IMR-90 (cell line): Measurements from ENCODE around the gene C1QTNF3. TPM values are rescaled to one million over a fixed set of nuclear protein-coding genes. Genes with fewer than 3 reads are reported as not detected.

ENCODE experiments used
- ATAC-seq: fragments of 200-7000 bp; cut with Tn5 transposase; 2 replicates; pipeline ENCODE4 v1.9.1; 2020; ENCODE audit warnings: low read depth, mild to moderate bottlenecking, moderate library complexity
- BruUV-seq: library from RNA; stranded (reverse); fragments of 400-500 nt; replicated peaks from 2 replicates; lab custom pipeline; 2021; lab: Mats Ljungman, UMichigan
- CTCF ChIA-PET: fragments of 300-600 bp; formaldehyde crosslinking; extraction: SDS; loops from one replicate; lab custom pipeline; 2021; ENCODE audit warnings: antibody characterized with exemption; lab: Yijun Ruan, JAX
- POLR2A ChIA-PET: fragments of 300-600 bp; sonication (Branson Sonifier 250); formaldehyde crosslinking; loops from one replicate; lab custom pipeline; 2022; ENCODE audit warnings: antibody characterized with exemption; ENCODE audit not compliant: unreplicated experiment; lab: Charles Lee
- DNase-seq: peaks from one replicate; pipeline ENCODE4 v3.0.0; 2013
- H2AFZ ChIP-seq: replicated peaks from 2 replicates; pipeline ENCODE3; 2013; ENCODE audit warnings: low read length, mild to moderate bottlenecking; ENCODE audit not compliant: poor library complexity
- H2AK5ac ChIP-seq: 2 replicates; pipeline ENCODE4 v1.6.1; 2013; ENCODE audit warnings: low read depth, low read length, inconsistent platforms
- H2AK9ac ChIP-seq: replicated peaks from 2 replicates; pipeline ENCODE3; 2013; ENCODE audit warnings: mild to moderate bottlenecking, low read depth, low read length, moderate library complexity; ENCODE audit not compliant: poor library complexity
- H2BK120ac ChIP-seq: 2 replicates; pipeline ENCODE4 v1.6.1; 2013; ENCODE audit warnings: low read depth, low read length, inconsistent platforms
- H2BK15ac ChIP-seq: 3 replicates; pipeline ENCODE4 v1.6.1; 2013; ENCODE audit warnings: low read depth, low read length, inconsistent platforms
- H2BK20ac ChIP-seq: 2 replicates; pipeline ENCODE4 v1.6.1; 2013; ENCODE audit warnings: low read depth, mild to moderate bottlenecking, inconsistent platforms, low read length, moderate library complexity
- H2BK5ac ChIP-seq: 2 replicates; pipeline ENCODE4 v1.6.1; 2013; ENCODE audit warnings: mild to moderate bottlenecking, low read depth, low read length, inconsistent platforms; ENCODE audit not compliant: poor library complexity, severe bottlenecking
- H3K14ac ChIP-seq: replicated peaks from 2 replicates; pipeline ENCODE4 v1.6.1; 2013; ENCODE audit warnings: low read depth, low read length, inconsistent platforms
- H3K18ac ChIP-seq: 2 replicates; pipeline ENCODE4 v1.6.1; 2013; ENCODE audit warnings: low read depth, low read length, control low read depth
- H3K23ac ChIP-seq: 2 replicates; pipeline ENCODE4 v1.6.1; 2013; ENCODE audit warnings: low read depth, low read length, inconsistent platforms
- H3K27ac ChIP-seq: 2 replicates; pipeline ENCODE4 v1.5.1; 2013; ENCODE audit warnings: mild to moderate bottlenecking, control low read depth, low read length; ENCODE audit not compliant: insufficient read depth
- H3K27me3 ChIP-seq: 2 replicates; pipeline ENCODE4 v1.6.1; 2013; ENCODE audit warnings: low read length; ENCODE audit not compliant: control insufficient read depth, insufficient read depth
- H3K36me3 ChIP-seq: 2 replicates; pipeline ENCODE4 v1.6.1; 2013; ENCODE audit warnings: low read length, mixed read lengths; ENCODE audit not compliant: control insufficient read depth, insufficient read depth
- H3K4ac ChIP-seq: 2 replicates; pipeline ENCODE4 v1.6.1; 2013; ENCODE audit warnings: low read depth, low read length, inconsistent platforms
- H3K4me1 ChIP-seq: 2 replicates; pipeline ENCODE4 v1.6.1; 2013; ENCODE audit warnings: low read length, mixed read lengths; ENCODE audit not compliant: control insufficient read depth, insufficient read depth
- H3K4me2 ChIP-seq: 2 replicates; pipeline ENCODE4 v1.6.1; 2013; ENCODE audit warnings: low read depth, mild to moderate bottlenecking, control low read depth, low read length, moderate library complexity
- H3K4me3 ChIP-seq: 2 replicates; pipeline ENCODE4 v1.5.1; 2013; ENCODE audit warnings: low read depth, mild to moderate bottlenecking, control low read depth, low read length, moderate library complexity; ENCODE audit not compliant: insufficient read depth
- H3K56ac ChIP-seq: 2 replicates; pipeline ENCODE4 v1.6.1; 2013; ENCODE audit warnings: low read length, inconsistent platforms; ENCODE audit not compliant: insufficient read depth; ENCODE audit errors: extremely low read depth
- H3K79me1 ChIP-seq, 2 experiments: 2 replicates each; pipeline ENCODE4 v1.6.1; 2013; ENCODE audit warnings: low read length in 2 of 2, inconsistent platforms in 1 of 2, low read depth in 1 of 2
- H3K9ac ChIP-seq: 2 replicates; pipeline ENCODE4 v1.6.1; 2013; ENCODE audit warnings: low read depth, low read length, control low read depth
- H3K9me1 ChIP-seq: 2 replicates; pipeline ENCODE4 v1.6.1; 2013; ENCODE audit warnings: low read length, inconsistent platforms; ENCODE audit not compliant: insufficient read depth
- H3K9me3 ChIP-seq: 2 replicates; pipeline ENCODE4 v1.6.1; 2013; ENCODE audit warnings: low read length; ENCODE audit not compliant: control insufficient read depth, insufficient read depth
- H4K20me1 ChIP-seq: 2 replicates; pipeline ENCODE4 v1.6.1; 2013; ENCODE audit warnings: low read length, inconsistent platforms; ENCODE audit not compliant: insufficient read depth
- H4K5ac ChIP-seq: 2 replicates; pipeline ENCODE4 v1.6.1; 2013; ENCODE audit warnings: mild to moderate bottlenecking, low read depth, low read length, control low read depth
- H4K8ac ChIP-seq, 2 experiments: 2 replicates each; pipeline ENCODE4 v1.6.1; 2013; ENCODE audit warnings: low read depth in 2 of 2, low read length in 2 of 2, control low read depth in 1 of 2, inconsistent platforms in 1 of 2
- H4K91ac ChIP-seq: 2 replicates; pipeline ENCODE4 v1.6.1; 2013; ENCODE audit warnings: low read depth, low read length, inconsistent platforms; ENCODE audit not compliant: insufficient read depth
- CEBPB ChIP-seq: IDR thresholded peaks from 2 replicates; pipeline ENCODE4 v1.6.1; 2012; ENCODE audit warnings: low read depth, low read length, improper control_type of control experiment
- CTCF ChIP-seq: conservative IDR thresholded peaks from 2 replicates; pipeline ENCODE4 v1.5.1; 2012; ENCODE audit warnings: mild to moderate bottlenecking, low read depth, low read length, improper control_type of control experiment
- FOS ChIP-seq: fragments of 150-350 bp; IDR thresholded peaks from 2 replicates; pipeline ENCODE4 v1.6.1; 2016; ENCODE audit warnings: low read depth, low read length
- MXI1 ChIP-seq: IDR thresholded peaks from 2 replicates; pipeline ENCODE4 v1.6.1; 2012; ENCODE audit warnings: low read depth, mild to moderate bottlenecking, low read length, moderate library complexity, borderline replicate concordance
- NFE2L2 ChIP-seq: fragments of 150-350 bp; IDR thresholded peaks from 2 replicates; pipeline ENCODE4 v1.6.1; 2016; ENCODE audit warnings: low read depth, mild to moderate bottlenecking, low read length
- POLR2A ChIP-seq: IDR thresholded peaks from 2 replicates; pipeline ENCODE4 v1.6.1; 2012; ENCODE audit warnings: mild to moderate bottlenecking, low read depth, low read length
- RAD21 ChIP-seq: IDR thresholded peaks from 2 replicates; pipeline ENCODE4 v1.6.1; 2012; ENCODE audit warnings: low read length, improper control_type of control experiment
- RCOR1 ChIP-seq: IDR thresholded peaks from 2 replicates; pipeline ENCODE4 v1.6.1; 2012; ENCODE audit warnings: mild to moderate bottlenecking, low read length, improper control_type of control experiment; ENCODE audit not compliant: insufficient replicate concordance
- RFX5 ChIP-seq: IDR thresholded peaks from 2 replicates; pipeline ENCODE4 v1.8.0; 2012; ENCODE audit warnings: low read depth, mild to moderate bottlenecking, low read length, moderate library complexity
- WGBS, 2 experiments: methylation state at CpG; one replicate each; pipeline versions ENCODE4 v1.1.5 to v1.1.7; 2013; ENCODE audit warnings: missing lambda C conversion rate in 2 of 2; ENCODE audit not compliant: insufficient read length in 1 of 2; ENCODE audit errors: extremely low coverage in 2 of 2; 5-methylcytosine and 5-hydroxymethylcytosine counted together
- dilution Hi-C: fragments of 300-500 bp; cut with HindIII; formaldehyde crosslinking; loops from one replicate; pipeline ENCODE4 v1.14.3; 2018; ENCODE audit warnings: low sequenced_read_pairs; ENCODE audit not compliant: unreplicated experiment
- in situ Hi-C: fragments of 300-500 bp; cut with MboI; formaldehyde crosslinking; loops from 3 replicates; pipeline ENCODE4 v1.14.3; 2019; ENCODE audit warnings: low sequenced_read_pairs, inconsistent platforms, mixed read lengths
- intact Hi-C: fragments of 100-400 bp; cut with micrococcal nuclease; formaldehyde crosslinking; loops from 2 replicates; pipeline ENCODE4 v1.10.0; 2022
- polyA plus RNA-seq, 3 experiments: library from polyadenylated mRNA; depleted of rRNA; stranded (reverse); fragments of >200 nt; gene quantifications; 2 replicates each; pipeline ENCODE4 v1.2.3, GENCODE V29; 2012; ENCODE audit warnings: low replicate concordance in 1 of 3
- total RNA-seq: library from RNA; depleted of rRNA; stranded (reverse); fragments of >200 nt; gene quantifications from 2 replicates; pipeline ENCODE4 v1.2.3, GENCODE V29; 2012

The C1QTNF3 gene
- total and polyA plus RNA-seq, 2 of the 4 experiments (the other 2 are of a cell fraction), result 1.0 to 1.4 TPM

DNA sequence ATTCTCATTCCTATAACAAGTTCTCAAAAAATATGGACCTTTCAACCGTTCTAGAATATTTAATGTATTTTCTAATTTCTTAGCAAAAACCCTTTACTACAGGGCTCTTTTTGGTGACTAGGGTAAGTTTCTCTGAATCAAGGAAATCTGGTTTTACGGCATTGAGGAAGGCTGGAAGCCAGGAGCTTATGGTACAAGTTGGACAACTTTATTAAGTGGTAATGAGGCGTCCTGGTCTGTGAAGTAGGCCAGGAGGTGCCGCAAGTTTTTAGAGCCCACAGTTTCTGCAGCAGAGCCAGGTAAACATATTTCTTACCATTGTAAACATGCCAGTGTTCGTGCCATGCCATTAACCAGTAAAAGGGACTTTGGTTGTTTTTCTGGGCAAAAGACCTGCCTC, 14.6 kb upstream of the C1QTNF3 start:
- Histone ChIP-seq H3K79me1 (no peaks in the 10 kb centered on the region), H3K14ac (no peak overlapping the region), H3K9me3 (0 out of 2 replicates have a peak, but pooled peaks cover 2% of the 10 kb centered on the region), H3K36me3 (no peaks in the 10 kb centered on the region), H4K91ac (no peak overlapping the region), H2AK5ac (no peak overlapping the region), H2BK120ac (no peak overlapping the region), H3K27ac (no peak overlapping the region), H3K23ac (no peak overlapping the region), H3K4me1 (peaks cover 5% of the 10 kb centered on the region), H2AK9ac (peak overlapping the region; percentile 47), H3K9ac (no peak overlapping the region), H3K27me3 (no peaks in the 10 kb centered on the region), H4K5ac (no peak overlapping the region), H3K56ac (no peak overlapping the region), H2BK20ac (no peak overlapping the region), H3K4me2 (no peak overlapping the region), H2BK15ac (no peak overlapping the region), H3K4ac (no peak overlapping the region), H4K8ac (no peak overlapping the region), H3K18ac (no peak overlapping the region), H3K4me3 (no peak overlapping the region), H4K20me1 (no peaks in the 10 kb centered on the region), H2BK5ac (no peak overlapping the region), H3K9me1 (peaks cover 4% of the 10 kb centered on the region; the same call in 1 of the 2 replicates), H2AFZ (no peak overlapping the region)
- in situ Hi-C loops, result no loop called here
- no TSS peak for BruUV-seq
- intact Hi-C loops, result no loop called here
- dilution Hi-C loops, result no loop called here
- TF ChIP-seq RCOR1 (no peak), CEBPB (no peak), NFE2L2 (no peak), RAD21 (no peak), MXI1 (no peak), CTCF (no peak), RFX5 (no peak), POLR2A (no peak), FOS (no peak)
- WGBS, 2 experiments, result no CpG with 5 or more reads among the region's 5 CpGs
- CTCF ChIA-PET, result no interaction called here
- no peak for ATAC-seq
- POLR2A ChIA-PET, result no interaction called here
- no peak for DNase-seq
